NCI-H345 treated with DMSO at 0.1 percent for 48 hours (cell line): ENCODE data around the gene DRC1.

Source experiments
- DNase-seq: peaks from one replicate; lab custom pipeline; 2025; ENCODE audit not compliant: unreplicated experiment; lab: John Stamatoyannopoulos, UW

DRC1 gene

DNA sequence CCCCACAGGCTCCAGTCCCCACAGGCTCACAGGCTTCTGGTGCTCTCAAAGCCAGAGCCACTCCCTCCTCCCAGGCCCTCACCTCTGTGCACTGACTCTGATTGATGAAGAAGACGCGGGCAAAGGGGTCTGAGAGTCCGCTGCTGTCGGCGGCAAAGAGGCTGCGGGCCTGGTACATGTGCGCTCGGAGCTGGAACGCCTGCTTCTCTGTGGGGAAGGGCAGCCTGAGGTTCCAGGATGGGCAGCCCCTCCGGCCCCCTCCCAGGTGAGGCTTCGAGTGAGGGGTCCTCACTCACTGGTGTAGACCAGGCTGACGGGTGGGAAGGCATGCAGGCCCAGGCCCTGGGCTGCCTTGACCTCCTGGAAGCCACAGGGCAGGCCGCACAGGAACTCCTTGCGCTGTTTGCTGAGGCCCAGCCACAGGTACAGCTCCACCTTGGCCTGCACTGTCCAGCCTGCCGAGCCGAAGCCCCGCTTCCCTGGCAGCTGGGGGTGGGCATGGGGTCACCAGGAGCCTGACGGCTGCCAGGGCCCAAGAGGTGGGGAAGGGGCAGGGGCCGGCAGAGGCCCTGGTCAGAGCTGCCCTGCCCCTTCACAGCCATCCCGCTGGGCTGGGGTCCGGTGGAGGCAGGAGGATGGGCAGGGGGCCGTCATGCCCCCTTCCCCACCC, 74.2 kb downstream of the DRC1 start:
- DNase-seq: no peak

DNA sequence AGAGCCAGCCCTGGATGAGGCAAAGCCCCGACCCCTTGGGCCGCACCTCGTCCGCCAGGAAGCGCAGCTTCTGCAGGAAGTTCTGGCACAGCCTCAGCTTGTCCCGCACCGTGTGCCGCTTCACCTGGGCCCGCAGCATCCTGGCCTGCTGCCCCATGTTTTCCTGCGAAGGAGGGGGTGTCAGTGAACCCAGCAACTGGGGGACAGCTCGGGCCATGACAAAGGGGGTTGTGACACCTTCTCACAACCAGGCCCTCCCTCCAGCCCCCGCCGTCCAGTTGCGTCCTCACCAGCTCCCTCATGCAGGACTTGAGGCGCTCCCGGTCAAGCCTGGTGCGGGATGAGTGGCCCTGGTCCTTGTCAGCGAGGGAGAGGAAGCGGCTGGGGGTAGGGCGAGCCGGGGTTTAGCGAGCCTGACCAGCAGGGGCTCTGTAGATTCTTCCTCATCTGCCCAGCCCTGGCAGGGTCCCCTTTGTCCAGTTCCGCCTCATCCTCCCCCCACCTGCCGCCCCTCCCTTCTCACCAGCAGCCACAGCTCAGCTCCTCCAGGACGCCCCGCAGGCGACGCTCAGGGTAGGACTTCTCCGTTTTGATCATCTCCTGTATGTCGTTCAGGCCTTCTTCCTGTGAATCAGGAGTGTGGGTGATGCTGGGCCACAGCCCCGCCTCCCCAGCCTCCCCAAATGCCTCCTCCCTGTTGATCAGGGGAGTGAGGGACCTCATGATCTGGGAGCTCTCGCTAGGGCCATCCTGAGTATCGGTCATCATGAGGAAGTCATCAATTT, 75.6 kb downstream of the DRC1 start:
- DNase-seq: no peak

DNA sequence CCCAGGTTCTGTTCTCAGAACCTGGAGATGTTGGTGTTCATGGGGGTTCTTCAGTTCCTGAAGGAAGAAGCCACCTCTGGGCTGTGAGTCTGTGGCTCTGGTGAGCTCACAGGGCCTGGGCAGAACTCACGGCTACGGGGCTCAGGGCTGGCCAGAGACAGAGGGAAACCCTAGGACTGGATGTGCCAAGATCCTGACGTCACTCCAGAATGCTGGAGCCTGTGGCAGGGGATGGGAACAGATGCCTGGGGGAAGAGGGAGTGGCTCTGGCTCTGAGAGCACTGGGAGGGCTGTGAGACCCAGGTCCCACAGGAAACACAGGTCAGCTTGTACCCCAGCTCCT, 76.2 kb downstream of the DRC1 start, which contains the start of gene OTOF:
Gene OTOF, minus strand, starts transcription at position 214 of the 343 bp plus-strand sequence.
- DNase-seq: no peak

DNA sequence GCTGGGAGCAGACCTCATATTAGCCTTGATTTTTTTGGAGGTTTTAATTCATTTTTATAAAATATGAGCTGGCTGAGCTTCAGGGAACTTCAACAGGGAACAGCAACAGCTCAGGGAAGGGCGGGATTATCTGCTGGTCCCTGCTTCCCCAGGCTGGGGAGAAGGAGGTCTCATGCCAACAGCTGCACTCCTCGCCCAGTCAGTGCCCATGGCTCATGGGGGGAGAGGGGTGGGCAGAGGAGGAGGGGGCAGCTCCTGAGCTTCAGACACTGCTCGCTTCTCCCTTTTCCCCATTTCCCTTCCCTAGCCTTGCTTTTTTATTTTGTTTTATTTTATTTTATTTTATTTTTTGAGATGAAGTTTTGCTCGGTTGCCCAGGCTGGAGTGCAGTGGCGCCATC, 76.6 kb downstream of the DRC1 start:
- DNase-seq: no peak

DNA sequence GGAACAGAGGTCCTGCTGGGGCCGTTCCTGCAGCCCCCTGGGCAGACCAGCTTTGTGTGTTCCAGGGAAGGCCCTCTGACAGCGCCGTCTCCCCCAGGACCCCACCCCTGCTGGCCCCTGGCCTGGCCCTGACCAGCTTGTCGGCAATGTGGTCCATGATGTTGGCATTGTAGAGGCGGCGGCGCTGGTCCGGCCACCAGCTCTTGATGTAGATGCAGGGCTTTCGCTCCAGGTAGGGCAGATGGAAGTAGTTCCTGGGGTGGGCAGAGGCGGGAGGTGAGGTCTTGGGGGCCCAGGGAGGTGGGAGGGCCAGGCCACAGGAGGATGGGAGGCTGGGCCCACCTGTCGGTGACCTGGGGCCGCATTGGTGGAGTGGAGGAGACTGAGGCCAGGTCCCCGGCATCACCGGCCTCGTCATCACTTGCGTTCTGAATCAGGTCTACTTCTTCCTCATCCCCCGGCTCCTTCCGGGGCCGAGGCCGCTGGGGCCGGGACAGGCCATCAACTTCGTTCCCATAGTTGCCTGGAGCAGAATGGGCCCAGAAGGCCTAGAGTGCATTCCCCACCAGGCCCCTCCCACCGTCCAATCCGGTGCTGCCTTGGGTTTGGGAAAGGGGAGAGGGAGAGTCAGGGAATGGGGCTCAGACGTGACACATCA, 77.5 kb downstream of the DRC1 start:
- DNase-seq: no peak

DNA sequence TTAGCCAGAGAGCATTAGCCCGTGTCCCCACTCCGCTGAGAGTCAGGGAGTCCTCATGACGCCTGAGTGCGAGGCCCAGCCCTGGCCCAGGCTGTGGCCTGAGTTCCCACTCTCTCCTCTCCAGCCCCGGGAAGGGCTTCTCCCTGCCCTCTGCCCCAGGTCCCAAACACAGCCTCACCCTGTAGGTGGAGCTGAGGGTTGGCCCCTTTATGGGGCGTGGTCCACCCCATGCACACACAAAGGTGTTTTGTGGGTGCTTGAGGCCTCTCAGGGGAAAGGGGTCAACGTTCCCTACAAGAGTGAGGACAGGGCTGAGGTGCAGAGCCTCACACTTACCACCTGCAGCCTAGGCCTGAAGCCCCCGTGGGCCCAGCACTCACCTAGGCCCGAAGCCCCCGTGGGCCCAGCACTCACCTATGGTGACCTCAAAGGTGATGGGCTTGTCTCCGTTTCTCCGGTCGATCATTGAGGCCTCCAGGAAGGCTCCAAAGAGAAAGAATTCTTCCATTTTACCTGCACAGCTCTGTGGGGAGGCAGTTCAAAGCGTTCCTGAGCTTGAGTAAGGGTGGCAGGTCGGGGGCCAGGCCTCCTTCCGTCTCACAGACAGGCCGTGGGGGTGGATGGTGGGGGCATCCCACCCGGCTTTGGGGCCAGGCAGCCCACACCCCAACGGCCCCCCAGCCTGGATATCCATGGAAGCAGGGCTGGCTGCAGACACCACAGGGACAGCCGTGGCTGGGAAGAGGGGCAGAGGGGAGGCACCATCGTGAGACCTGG, 78.3 kb downstream of the DRC1 start:
- no peak for DNase-seq

DNA sequence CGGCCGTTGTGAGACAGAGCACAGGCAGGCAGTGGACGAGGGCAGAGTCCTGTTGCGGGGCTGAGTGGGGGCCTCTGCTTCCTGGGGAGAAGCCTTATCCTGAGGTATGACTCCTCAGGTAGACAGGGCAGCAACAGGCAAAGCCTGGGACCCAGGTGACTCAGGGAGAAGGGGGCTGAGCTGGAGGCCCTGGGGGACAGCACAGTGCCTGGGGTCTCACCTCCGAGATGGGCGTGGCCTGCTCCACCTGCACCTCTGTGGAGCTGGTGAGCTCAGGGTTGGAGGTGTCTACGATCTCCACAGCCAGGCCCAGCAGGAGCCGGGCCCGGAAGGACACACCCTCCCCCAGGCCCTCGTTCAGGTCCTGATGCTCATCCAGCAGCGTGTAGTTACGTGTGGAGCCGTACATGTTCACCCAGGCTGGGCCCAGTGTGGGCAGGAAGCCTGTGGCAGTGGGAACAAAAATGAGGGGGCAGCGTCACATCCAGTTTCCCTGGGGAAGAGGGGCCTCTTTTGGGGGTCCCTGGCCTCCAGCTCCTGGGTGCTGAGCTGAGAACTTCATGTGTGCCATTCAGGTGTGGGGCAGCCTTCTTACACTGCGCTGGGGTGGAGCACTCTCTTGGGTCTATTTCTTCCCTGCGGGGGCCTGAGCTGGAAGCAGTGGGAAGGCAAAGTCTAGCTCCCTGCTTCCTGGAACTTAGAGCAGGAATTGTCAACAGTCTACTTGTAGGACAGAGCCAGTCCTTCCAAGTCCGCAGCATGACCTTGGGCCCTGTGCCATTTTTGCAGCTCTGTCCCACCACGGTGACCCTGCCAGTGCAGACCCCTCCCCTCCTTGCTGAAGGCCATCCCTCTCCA, 79.1 kb downstream of the DRC1 start:
- DNase-seq: no peak

DNA sequence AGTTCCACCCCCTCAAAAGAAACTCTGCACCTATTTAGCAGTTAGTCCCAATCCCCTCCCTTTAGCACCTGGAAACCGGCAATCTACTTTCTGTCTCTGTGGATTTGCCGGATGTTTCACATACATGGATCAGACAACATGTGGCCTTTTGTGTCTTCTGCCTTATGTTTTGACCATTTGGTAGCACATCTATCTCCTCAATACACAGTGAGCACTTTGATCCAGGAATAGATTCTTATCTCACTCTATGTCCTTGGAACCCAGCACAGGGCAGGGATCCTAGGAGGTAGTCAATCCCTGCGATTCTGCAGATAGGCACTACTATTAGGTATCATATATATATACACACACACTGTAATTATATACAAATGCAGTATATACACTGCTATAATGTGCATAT, 80.0 kb downstream of the DRC1 start:
- DNase-seq: no peak

DNA sequence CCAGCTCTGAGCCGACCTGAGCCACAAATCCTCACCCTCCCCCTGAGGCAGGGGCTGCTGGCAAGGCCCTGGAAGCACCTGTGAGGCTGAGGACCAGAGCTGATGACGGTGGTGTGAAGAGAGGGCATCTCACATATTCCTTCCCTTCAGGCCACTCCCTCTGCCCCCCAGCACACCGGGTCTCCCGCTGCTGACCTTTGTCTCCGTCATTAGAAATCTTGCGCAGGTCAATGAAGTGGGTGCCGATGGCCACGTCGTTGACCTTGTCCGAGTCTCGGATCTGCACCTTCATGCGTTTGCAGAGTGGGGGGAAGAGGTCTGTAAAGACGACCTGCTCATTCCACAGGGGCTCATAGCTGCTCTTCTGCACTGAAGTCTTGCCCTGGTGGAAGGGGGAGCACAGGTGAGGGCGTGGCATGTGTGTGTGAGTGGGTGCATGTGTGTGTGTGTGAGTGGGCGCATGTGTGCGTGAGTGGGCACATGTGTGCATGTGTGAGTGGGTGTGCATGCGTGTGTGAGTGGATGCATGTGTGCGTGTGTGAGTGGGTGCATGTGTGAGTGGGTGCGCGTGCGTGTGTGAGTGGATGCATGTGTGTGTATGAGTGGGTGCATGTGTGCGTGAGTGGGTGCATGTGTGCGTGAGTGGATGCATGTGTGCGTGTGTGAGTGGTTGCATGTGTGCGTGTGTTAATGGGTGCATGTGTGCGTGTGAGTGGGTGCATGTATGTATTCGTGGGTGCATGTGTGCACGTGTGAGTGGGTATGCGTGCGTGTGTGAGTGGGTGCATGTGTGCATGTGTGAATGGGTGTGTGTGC, 80.7 kb downstream of the DRC1 start:
- DNase-seq: no peak

DNA sequence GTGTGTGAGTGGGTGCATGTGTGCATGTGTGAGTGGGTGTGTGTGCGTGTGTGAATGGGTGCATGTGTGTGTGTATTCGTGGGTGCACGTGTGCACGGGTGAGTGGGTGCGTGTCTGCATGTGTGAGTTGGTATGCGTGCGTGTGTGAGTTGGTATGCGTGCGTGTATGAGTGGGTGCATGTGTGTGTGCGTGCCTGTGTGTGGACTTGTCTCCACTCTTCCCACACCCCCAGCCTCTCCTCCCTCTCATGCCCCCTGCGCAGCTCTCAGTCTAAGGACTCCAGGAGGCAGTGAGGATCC, 81.3 kb downstream of the DRC1 start:
- DNase-seq: no peak

DNA sequence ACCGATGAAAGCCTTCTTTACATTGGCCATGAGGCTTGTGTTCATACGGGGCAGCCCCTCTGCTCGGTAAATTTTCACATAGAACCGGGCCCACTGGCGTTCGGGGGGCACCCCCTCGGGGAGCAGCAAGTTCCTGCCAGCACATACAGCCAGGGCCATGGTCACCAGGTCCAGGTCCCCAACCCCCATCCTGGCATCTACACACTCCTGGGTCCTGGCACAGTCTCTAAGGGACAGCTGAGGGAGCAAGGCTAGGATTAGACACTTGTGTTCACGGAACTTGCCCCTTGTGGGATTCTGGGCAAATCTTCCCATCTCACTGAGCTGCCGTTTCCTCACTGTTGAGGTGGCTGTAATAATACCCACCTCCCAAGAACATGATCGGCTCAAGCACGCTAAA, 81.8 kb downstream of the DRC1 start:
- DNase-seq: no peak

DNA sequence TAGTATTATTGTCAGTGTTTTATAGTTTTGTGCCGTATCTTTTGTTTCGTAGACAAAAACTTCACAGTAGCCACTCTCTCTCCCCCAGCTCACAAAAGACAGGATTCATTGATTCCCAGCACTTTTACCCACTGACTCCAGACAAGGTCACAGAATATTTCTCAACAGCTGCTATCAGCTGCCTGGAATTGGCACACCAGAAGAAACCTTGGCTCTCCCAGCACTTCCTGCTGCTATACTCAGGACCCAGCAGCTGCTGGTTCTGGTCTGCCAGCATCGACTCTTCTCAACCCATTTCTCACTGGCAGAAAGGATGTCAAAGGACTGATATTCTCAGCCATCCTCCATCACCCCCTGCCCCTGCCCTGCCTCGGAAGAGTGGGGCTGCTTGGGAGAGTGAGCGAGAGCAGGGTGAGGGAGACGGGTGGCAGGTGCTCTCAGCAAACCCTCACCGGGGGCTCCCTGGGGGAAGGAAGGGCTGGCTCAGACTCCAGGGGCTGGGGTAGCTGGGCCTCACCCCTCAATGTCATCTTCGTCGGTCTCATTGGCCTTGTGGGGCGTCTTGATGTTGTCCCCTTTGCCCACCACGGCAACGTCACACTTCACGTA, 82.3 kb downstream of the DRC1 start:
- no peak for DNase-seq

DNA sequence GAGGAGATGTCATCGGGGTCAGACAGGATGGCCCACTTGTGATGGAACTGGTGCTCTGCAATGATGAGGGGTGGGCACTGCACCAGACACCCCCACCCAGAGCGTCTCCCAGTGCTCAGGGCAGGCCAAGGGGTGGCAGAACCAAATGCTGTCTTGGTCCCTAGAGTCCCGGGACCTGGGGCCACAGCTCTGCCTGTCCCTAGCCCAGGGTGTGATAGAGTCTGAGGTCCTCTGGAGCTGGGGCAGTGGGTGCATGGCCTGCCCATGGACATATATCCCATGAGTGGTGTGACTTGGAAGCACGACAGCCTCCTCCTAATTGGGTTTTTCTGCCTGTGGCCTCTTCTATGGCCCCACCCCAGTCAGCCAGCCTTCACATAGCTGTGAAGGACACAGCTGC, 82.9 kb downstream of the DRC1 start:
- DNase-seq: no peak

DNA sequence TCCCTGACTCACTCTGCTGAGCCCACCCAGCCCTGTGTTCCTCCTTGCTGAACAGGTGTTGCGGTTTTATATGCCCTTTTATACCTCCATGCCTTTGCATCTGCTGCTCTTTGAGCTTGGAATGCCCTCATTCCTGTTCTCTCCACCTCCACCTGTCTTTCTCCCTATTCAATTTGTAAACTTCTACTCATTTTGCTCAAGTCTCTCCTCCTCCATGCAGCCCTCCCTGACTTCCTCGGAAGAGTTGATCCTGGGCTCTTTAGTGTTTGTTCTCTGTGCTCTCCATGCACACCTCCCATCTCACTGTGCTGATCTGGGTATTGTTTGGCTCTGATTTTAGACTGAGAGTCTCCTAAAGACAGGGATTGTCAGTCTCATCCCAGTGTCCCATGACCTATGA, 83.4 kb downstream of the DRC1 start:
- no peak for DNase-seq

DNA sequence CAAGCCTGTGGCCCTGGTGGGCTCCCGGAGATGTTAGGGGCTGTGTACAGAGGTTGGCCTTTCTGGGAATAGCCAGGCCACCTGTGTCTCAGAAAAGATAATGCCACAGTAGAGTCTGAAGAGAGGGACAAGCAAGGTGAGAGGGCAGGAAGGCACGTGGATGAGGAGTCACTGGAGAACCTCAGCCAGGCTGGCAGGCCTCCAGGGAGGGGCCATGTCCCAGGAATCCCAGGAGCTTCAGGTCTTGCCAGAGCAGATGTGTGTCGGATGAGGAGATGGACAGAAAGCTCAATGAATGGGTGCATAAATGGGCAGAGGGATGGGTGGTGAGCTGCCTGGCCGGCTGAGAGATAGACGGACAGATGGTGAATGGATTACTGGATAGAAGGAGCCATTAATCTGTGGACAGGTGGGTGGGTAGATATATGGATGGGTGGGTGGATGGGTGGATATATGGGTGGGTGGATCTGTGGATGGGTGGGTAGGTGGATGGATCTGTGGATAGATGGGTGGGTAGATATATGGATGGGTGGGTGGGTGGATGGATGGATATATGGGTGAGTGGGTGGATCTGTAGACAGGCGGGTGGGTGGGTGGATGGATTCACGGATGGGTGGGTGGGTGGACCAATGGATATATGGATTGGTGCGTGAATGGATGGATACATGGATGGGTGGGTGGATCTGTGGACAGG, 84.2 kb downstream of the DRC1 start:
- no peak for DNase-seq

DNA sequence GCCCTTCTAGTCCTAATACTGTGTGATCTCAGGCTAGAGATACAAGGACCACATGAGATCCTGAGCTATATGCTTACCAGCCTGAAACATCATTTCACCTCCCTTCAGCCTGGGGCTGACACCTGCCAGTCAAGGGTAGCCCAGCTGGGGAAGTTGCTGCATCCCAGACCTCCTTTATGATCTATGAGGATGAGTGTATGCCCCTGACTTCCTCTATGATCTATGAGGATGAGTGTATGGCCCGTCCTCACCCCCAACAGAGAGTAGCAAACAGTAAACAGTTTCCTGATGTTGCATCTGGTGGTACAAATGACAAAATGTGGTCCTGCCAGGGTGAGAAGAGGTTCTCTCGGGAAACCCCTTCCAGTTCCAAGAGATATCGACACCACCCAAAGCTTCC, 85.1 kb downstream of the DRC1 start:
- no peak for DNase-seq

DNA sequence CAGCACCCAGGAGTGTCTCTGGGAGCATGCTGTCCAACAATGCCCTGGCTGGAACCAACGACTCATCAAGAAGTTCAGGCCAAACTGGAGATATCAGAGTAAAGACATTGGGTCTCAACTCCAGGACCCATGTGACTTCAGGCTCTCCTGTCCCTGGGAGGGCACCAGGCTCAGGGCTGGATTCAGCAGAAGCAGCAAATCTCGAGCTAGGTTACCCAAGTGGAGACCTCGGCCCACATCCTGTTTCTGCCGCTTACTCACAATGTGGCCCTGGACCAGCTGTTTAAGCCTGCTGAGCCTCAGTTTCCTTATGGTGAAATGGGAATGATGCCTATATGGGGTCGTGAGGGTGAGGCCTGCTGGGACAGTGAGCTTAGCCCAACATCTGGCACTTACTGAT, 85.5 kb downstream of the DRC1 start:
- DNase-seq: no peak

DNA sequence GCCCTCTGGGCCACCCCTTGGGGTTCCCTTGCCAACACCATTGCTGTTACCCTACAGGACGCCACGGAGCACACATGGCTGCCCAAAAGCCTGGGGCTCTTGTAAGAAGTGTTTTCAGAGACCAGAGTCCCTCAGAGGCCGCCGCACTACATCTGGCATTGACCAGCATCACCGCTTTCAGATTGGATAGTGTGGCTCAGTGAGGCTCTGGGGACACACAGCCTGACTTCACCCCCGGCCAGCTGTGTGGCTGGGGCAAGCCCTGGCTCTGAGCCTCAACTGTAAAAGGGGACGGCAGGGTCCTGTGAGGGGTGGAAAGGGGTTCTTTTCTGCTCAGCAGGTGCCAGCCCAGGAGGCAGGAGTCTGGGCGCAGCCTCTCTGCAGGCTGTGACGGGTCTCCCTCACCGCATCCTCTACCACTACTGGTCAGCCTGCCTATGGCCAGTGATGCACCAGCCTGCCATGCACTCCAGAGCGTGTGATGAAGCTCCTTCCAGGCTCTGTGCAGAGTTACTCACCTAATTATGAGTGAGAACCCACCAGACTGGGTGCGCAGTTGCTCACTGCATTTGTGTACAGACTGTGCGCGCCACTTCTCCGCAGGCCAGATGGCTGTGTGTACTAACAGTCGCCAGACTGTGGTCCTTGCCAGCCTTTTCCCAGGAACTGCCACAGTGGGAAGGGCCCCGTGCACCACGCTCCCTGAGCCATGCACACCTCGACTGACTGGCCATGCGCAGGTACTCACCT, 86.9 kb downstream of the DRC1 start:
- no peak for DNase-seq
